Sigmoid colon (tissue), 3 donors: Measurements from ENCODE around the gene ALCAM.

ENCODE experiments used
- CTCF ChIP-seq, 4 experiments: fragments of 450-650 bp in 3 of 4; fragments of 200-600 bp in 1 of 4; IDR thresholded peaks; one replicate each; pipeline ENCODE4 v1.5.1; 2016 to 2019; ENCODE audit warnings: antibody characterized with exemption in 4 of 4, mild to moderate bottlenecking in 3 of 4, moderate library complexity in 2 of 4
- POLR2A ChIP-seq, 2 donors: fragments of 450-650 bp; IDR thresholded peaks; one replicate each; pipeline ENCODE4 v1.6.1; 2016; ENCODE audit warnings: antibody characterized with exemption in 2 of 2, mild to moderate bottlenecking in 2 of 2, moderate library complexity in 2 of 2

- TF ChIP-seq CTCF (IDR thresholded peaks at IDR 0.05) (no peak), POLR2A (IDR thresholded peaks at IDR 0.05) (no peak)
Observed at GRCh38 chr3:105377716-105378115, 11.0 kb downstream of the ALCAM start.
